HG03432 (cell line): ENCODE measurements around the gene ELF4.

Source experiments
- ATAC-seq: cut with Tn5 transposase; IDR thresholded peaks from one replicate; pipeline ENCODE4 v1.9.1; 2021; ENCODE audit warnings: mild to moderate bottlenecking, moderate library complexity; ENCODE audit not compliant: unreplicated experiment

The ELF4 gene

GRCh38 chrX:130085551-130086446 is 24.5 kb downstream of the ELF4 start:
- no peak for ATAC-seq

DNA sequence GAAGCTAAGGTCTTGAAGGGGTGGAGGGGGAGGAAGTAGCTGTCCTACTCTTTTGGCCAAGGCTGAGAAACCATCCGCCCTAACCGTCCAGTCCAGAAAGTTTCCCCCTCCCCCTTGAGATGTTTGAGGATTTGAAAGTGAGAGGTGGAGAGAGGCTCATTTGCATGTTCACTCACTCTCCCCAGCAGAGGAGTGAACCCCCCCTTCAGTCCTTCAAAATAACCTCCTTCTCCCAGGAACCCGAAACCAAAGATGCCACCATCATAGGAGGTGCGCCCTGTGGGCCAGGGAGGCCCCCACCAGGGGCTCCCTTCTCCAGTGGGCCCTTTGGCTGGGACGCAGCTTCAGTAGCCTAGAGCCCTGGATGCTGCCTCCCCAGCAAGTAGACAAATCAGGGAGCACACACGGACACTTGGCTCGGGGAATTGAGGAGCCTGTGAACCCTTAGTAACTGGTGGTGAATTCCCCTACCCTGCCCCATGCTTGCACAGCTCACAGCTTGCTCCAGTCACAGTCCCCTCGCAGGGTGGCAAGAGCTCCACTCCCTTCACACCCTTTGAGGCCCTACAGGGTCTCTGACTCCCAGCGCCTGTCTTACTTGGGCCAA is 25.6 kb downstream of the ELF4 start:
- ATAC-seq = peak; percentile 45

DNA sequence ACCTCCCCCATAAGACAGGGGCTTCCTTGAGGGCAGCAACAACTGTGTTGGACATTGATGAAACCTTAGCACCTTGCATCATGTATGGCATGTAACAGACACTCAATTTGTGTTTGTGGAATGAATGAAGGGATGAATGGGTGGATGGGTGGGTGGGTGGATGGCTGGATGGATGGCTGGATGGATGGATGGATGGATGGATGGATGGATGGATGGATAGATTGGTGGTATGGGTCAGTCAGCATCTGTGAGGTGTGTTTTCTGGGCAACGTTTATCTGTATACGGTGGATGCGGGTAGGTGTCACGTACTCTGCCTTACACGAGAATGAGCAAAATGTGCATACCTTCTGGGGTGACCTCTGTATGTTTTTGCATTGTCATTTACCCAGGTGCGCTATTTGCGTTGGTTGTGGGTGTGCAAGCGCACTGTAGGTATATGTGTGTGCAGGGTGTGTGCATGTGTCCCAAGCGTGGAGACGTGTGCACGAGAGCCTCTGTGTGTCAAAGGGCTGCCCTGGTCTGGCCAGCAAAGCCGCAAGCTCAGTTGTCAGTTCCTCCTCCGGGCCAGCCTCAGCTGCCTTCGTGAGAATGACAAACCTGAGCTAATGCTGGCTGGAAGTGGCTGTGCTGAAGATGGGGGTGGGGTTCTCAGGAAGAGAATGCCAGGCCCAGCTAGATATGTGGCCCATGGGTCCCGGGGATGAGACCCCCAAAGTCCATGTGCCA is 26.5 kb downstream of the ELF4 start:
- peak; percentile 32 for ATAC-seq

GRCh38 chrX:130083107-130083490 is 27.2 kb downstream of the ELF4 start:
- ATAC-seq = no peak

DNA sequence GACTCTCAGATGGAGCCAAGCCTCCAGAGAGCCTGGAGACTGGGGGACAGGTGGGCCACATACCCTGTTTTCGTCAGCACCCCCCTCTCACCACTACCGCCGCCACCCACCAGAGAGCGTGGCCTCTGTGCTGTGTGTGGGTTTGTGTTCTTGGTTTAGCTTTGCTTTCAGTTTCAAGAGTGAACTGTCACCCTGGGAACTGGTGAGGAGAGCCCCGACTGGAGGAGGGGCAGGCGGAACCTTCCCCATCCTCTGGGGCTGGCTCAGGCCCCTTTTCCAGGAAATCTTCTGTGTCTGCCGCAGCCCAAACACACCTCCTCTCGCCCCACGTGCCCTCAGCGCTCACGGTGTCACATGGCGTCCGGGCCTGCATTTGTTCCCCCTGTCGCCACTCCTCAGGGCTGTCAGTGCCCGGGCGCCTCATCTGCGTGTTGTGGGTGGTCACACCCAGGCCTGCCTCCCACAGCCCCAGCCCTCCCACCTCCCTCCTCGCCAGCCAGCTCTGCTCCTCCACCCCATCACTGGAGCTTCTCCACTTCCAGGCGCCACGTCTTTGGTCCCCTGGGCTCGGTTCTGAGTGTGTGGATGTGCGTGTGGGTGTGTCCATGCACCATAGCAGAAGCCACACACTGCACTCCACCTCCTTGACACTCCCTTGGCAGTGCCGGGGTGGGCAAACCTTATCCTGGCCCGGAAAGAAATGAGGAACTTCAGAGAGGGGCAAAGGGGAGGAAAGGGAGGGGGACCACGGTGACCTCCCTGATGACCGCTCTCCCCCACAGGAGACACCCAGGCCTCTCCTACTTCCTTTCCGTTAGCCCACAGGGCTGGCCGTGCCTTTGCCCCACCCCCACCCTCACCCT is 27.8 kb downstream of the ELF4 start:
- peak; percentile 56 for ATAC-seq

DNA sequence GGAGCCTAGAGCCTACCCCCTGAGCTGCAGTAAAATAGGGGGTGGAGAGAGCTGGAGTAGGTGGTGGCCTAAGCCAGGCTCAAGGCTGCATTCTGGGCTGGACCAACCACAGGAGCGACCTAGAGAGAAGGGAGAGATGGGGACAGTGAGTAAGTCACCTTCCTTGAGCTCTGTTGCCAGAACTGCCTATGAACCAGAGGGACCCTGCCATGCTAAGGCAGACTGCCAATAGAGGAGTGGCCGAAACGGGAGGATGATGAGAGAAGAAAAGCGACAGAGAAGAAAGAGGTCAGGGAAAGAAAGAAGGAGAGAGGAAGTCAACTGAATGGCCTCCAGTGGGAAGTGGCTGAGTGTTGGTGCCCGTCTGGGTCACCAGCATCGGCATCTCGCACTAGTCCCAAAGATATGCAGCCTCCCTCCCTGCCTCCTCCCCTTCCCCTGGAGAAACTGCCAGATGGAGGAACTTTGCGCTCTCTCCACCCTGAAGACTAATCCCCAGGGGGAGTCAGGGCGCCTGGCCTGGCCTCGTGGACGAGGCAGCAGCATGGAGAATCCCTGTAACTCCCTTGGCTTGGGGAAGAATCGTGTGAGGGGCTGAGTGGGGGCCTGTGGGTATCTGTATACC is 28.8 kb downstream of the ELF4 start:
- no peak for ATAC-seq

DNA sequence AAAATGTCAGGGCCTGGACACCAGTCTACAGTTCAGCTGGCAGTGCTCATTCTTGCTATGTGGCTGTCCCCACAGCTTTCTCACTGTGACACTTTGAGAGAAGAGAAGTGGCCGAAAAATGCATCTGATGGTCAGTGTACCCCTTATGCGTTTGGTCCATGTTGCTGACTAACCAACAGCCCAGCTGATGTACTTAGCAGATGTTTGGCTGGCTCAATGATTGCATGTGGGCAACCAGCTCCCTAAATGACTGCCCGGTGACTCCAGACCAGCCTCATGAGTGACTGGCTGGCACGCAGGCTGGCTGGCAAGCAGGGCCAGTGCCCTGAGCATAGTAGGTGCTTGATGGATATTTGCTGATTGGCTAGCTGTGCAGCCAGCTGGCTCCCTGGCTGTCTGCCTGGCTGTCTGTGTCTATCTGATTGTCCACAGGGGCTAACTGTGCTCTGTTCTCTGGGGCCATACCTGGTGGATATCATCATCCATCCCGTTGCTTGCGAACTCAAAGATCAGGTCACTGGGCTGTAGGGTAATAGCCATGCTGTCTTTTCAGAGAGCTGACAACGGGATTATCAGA is 29.4 kb downstream of the ELF4 start:
- ATAC-seq = no peak

DNA sequence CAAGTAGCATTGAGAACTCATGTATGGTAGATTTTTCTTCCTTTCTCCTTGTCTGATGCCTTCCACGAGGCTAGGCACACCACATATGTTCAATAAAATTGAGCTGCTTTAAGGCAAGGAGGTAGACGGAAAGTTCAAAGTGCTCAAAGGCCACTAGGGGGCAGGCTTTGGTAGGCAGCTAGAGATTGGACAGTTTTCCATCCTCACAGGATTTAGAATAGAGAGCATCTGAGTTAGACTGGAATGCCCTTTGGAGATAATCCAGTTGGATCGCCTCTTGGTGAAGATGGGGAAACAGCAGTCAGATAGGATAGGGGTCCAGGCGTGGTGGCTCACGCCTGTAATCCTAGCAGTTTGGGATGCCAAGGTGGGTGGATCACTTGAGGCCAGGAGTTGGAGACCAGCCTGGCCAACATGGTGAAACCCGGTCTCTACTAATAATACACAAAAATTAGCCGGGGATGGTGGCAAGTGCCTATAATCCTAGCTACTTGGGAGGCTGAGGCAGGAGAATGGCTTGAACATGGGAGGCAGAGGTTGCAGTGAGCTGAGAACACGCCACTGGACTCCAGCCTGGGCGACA is 30.4 kb downstream of the ELF4 start:
- no peak for ATAC-seq

DNA sequence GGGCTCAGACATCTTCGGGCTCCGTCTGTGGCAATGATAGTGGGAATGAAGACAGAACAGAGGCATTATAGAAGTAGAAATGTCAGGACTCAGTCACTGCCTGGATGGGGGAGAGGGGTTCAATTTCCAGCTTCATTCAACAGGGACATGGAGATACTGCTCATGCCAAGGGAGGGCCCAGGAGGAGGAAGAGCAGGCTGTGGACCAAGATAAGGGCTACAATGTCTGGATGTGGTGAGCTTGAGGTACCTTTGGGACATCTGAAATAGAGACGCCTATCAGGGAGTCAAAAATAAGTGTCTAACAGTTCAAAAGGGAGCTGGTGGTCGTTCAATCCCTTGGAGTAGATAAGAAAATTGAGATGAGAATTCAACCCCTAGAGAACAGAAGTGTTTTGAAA is 34.5 kb downstream of the ELF4 start:
- no peak for ATAC-seq

GRCh38 chrX:130072345-130072740 is 38.0 kb downstream of the ELF4 start:
- ATAC-seq = no peak

DNA sequence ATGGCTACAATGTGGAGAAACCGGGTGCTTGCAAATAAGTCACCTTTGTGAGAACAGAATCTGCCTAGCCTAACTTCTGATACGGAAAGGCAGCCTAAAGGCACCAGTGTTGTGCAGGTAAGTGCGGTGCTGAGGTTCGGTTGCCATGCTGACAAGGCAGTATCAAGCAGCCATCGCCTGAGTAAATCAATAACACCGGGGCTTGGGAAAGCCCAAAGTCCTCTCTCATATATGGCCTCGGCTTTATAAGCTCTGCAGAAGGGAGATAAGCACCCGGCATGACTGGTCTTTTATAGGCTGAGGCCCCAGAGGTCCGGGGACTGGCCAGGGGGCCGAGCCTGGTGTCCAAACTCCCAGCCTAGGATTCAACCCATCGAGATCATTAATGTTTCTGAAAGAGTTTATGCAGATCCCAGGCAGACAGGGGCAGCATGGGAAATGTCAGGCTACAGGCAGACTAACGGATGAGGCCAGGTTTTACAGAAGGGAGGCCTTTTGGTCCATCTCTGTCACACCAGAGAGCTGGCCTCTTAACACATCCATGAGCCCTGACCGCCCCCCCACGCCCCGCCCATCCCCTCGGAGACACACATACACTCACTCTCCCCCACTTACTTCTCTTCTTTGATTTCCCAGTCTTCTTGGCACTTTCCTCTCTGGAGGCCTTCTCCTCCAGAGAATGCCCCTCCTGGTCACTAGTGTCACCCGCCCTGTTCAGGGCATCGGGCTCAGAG is 38.5 kb downstream of the ELF4 start:
- ATAC-seq = no peak

GRCh38 chrX:130066975-130067615 is 43.2 kb downstream of the ELF4 start:
- no peak for ATAC-seq

GRCh38 chrX:130060122-130061069 is 49.9 kb downstream of the ELF4 start:
- ATAC-seq = peak; percentile 95

DNA sequence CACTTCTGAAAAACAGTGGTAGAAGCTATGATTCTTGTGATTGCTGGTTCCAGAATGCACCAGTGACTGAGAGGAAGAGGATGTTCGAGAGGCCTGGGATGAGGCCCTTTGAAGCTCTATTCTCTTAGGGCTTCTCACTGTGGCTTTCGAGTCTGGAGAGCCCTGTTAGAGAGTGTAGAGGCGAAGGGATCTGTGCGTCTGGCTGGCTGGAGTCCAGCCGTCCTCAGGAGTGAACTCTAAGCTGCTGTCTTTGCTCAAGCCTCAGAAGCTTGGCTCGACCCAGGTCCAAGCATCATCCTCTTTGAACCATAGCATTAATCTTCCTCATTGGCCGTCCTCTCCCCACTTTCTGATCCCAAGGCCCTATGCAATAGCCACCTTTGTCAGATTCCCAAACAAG is 51.6 kb downstream of the ELF4 start:
- ATAC-seq = no peak

GRCh38 chrX:130057209-130057608 is 53.1 kb downstream of the ELF4 start:
- ATAC-seq = no peak

- no peak for ATAC-seq
These were observed 54.4 kb downstream of the ELF4 start for GRCh38 chrX:130055899-130056298.

- no peak for ATAC-seq
These were observed 55.2 kb downstream of the ELF4 start for GRCh38 chrX:130055103-130055502.
